ENCODE results near the gene TMEM87B. TPM values are rescaled to one million over a fixed set of nuclear protein-coding genes. Genes with fewer than 3 reads are reported as not detected.

TMEM87B gene
- total RNA-seq, 1 donor, result 112 TPM

DNA sequence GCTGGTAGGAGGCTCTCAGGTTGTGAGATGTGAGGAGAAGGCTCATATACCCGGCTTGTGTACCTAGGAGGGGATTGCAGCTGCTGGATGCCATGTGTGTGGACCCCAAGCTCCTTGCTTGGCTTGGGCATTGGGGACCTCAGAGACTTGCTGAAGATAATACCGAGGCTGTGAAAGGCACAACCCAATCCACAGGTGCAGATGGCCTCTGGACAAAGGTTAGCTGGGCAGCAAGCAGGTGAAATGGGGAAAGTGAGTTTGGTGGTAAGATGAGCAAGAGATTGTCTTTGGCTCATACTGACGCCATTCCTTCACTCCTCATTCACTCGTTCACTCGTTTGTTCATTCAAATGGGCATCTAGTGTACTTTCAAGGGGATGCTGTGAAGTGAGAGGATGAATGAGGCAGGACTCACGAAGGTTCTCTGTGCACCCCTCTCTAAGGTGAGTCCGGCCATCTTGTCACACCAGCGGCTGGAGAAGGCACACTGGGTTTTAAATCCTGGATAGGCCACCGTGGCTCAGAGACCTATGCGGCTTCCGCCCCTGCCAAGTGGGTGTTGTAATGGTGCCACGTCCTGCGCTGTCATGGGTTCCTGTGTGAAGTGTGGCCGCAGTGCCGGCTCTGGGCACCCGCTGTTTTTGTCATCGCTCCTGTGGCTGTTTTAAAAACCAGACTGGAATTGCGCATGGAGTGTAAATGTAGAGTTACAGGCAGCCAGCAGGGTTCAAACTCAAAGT lies 96.8 kb downstream of the TMEM87B start:
- no peak for TF ChIP-seq CTCF (IDR thresholded peaks at IDR 0.05; ENCODE audit: insufficient read depth, low read depth, low read length)
- DNase-seq (ENCODE audit: low read depth), result no peak
- no peak overlapping the region for H3K4me3 ChIP-seq (ENCODE audit: low read depth, low read length)

DNA sequence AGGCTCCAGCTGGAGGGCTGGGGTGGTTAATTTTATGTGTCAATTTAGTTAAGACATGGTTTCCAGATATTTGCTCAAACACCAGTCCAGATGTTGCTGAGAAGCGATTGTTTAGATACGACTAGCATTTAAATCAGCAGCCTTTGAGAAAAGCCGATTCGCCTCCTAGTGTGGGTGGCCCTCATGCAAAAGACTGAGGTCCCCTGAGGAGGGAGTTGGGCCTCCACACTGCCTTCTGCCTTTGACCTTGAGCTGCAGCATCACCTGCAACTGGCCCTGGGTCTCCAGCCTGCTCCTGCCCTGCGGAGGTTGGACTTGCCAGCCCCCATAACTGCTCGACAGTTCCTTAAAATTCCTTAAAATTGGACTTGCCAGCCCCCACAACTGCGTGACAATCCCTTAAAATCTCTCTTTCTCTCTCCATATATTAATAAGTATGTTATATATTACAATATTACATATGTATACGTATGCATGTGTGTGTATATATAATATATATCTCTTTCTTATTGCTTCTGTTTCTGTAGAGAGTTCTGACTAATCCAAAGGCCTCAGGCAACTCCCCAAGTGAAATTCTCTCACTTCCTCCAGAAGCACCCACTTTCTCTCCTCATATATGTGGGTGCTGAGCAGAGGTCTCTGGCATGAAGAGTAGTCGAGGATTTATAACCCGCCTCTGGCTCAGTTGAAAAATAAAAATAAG lies 97.6 kb downstream of the TMEM87B start:
- no peak overlapping the region for H3K4me3 ChIP-seq (ENCODE audit: low read depth, low read length)
- DNase-seq (ENCODE audit: low read depth), result no peak
- no peak for TF ChIP-seq CTCF (IDR thresholded peaks at IDR 0.05; ENCODE audit: insufficient read depth, low read depth, low read length)

- TF ChIP-seq CTCF (IDR thresholded peaks at IDR 0.05; ENCODE audit: insufficient read depth, low read depth, low read length), result no peak
- no peak overlapping the region for H3K4me3 ChIP-seq (ENCODE audit: low read depth, low read length)
- DNase-seq (ENCODE audit: low read depth), result peak; percentile 77
These were observed 98.1 kb downstream of the TMEM87B start for GRCh38 chr2:112153179-112153490.

DNA sequence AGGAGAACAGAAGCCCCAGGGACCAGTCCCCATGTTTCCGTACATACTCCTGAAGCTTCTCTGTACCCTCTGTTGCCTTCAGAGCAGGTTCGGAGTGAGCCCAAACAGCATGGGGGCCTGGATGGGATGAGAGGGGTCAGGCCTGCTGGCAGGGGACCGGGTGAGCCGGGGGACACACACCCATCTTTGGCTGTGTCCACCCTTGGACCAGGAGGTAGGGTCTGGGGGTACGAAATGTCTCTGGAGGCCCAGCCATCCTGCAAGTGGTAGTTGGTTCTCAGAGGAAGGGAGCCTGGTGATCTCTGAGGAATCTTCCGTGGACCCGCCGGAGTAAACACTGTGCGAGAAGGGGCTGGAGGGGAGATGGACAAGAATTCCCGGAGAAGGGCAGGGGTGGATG lies 98.4 kb downstream of the TMEM87B start:
- H3K4me3 ChIP-seq (ENCODE audit: low read depth, low read length), result no peak overlapping the region
- DNase-seq (ENCODE audit: low read depth), result no peak
- TF ChIP-seq CTCF (IDR thresholded peaks at IDR 0.05; ENCODE audit: insufficient read depth, low read depth, low read length), result no peak

DNA sequence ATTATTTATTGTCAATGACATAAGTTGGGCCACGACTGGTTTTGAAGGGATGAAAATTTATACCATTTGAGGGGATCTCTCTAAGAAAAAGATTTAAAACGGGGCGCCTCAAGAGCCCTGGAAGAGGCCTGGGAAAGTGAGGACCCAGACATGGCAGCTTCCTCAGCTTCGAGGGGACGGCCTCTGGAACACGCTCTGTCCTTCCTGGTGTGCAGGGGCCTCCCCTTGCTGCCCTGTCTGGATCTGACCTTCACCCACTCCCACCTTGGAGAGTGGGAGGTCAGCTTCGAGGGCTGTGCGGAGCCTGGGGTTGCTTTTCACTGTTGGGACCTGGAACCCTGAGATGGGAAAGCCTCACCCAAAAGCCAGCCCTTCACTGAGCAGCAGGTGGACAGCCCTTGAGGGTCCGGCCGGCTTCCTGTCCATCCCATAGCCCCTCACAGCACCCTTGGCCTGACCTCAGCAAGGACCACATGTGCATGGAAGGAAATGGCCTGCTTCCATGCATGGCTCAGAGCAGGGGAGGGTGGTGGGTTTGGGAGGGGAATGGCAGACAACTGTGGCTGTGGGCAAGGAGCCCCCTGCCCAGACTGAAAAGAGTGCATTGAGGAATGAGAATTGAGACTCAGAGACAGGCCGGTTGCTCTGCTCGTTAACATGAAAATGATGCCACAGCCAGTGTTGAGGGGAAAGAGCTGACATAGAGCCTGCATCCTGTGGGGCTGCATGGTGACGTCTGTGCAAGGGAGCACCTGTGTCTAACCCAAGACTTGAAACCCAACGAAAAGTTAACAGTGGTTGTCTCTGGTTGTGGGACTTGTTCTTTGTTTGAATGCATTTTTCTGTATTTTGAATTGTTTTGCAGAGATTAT lies 99.4 kb downstream of the TMEM87B start:
- no peak for TF ChIP-seq CTCF (IDR thresholded peaks at IDR 0.05; ENCODE audit: insufficient read depth, low read depth, low read length)
- no peak overlapping the region for H3K4me3 ChIP-seq (ENCODE audit: low read depth, low read length)
- DNase-seq (ENCODE audit: low read depth), result no peak

GRCh38 chr2:112155331-112156151 lies 100.5 kb downstream of the TMEM87B start:
- DNase-seq (ENCODE audit: low read depth), result no peak
- TF ChIP-seq CTCF (IDR thresholded peaks at IDR 0.05; ENCODE audit: insufficient read depth, low read depth, low read length), result no peak
- H3K4me3 ChIP-seq (ENCODE audit: low read depth, low read length), result no peak overlapping the region
